GM19193 (cell line): ENCODE results near the gene VWA7.

ENCODE experiments used
- POLR2A ChIP-seq: IDR thresholded peaks from 4 replicates; pipeline ENCODE4 v1.6.1; 2011; ENCODE audit not compliant: insufficient read depth, insufficient read length; ENCODE audit errors: extremely low read depth

The VWA7 gene, protein sequence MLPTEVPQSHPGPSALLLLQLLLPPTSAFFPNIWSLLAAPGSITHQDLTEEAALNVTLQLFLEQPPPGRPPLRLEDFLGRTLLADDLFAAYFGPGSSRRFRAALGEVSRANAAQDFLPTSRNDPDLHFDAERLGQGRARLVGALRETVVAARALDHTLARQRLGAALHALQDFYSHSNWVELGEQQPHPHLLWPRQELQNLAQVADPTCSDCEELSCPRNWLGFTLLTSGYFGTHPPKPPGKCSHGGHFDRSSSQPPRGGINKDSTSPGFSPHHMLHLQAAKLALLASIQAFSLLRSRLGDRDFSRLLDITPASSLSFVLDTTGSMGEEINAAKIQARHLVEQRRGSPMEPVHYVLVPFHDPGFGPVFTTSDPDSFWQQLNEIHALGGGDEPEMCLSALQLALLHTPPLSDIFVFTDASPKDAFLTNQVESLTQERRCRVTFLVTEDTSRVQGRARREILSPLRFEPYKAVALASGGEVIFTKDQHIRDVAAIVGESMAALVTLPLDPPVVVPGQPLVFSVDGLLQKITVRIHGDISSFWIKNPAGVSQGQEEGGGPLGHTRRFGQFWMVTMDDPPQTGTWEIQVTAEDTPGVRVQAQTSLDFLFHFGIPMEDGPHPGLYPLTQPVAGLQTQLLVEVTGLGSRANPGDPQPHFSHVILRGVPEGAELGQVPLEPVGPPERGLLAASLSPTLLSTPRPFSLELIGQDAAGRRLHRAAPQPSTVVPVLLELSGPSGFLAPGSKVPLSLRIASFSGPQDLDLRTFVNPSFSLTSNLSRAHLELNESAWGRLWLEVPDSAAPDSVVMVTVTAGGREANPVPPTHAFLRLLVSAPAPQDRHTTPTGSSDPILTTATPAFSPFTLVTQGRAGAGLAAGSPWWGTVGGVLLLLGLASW

DNA sequence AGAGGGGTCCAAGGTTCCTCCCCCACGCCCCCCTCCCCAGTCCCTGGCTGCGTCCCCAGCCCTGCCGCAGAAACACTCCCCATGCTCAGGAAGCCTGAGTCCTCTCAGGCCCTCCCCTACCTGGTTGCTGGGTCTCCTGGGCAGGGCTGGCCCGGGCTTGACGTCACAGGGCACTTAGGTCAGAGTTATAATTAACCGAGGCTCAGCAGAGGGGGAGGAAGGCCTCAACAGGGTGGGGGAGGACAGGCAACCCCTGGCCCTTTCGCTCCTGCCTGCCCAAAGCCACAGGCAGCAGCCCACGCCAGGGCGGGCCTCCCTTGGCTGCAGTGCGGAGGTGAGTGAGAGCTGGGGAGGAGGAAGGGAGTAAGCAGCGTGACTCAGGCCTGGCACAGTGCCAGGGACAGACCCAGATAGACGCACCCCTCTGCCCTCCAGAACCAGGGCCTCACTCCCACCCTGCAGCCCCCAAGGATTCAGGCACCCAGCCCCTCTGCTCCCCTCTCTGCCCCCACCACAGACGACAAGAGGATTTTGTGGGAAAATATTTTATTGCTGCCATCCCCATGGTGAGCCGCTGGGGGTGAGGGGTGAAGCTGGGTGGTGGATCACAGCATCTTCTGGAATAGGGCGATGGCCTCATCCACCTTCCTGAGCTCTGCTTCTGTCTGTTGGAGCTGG is at the start of gene VWA7:
Gene VWA7 (minus strand): TSS at position 340 of the 678 bp plus-strand sequence. CDS start 549 bp downstream, outside the sequence.
- TF ChIP-seq POLR2A = peak; percentile 13

DNA sequence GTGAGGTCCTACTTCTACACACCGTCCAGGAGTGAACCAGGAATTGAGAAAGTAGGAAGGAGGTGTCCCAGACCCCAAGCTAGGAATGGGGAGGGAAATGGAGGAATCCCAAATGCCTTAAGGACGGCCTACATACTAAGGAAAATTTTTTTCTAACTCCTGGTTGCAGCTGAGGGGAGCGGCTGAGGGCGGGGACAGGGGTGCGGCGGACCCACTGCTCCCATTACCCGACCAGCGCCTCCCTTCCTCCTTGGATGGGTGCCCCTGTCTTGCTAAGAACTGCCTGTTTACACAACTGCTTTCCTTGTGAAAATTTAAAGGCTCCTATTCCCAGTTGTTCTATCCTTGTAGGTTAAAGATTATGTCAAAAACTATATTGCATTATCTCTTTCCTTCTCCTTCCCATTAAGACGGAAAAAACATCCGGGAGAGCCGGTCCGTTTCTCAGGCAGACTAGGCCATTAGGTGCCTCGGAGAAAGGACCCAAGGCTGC is 49.7 kb upstream of the VWA7 start:
- peak; percentile 46 for TF ChIP-seq POLR2A

DNA sequence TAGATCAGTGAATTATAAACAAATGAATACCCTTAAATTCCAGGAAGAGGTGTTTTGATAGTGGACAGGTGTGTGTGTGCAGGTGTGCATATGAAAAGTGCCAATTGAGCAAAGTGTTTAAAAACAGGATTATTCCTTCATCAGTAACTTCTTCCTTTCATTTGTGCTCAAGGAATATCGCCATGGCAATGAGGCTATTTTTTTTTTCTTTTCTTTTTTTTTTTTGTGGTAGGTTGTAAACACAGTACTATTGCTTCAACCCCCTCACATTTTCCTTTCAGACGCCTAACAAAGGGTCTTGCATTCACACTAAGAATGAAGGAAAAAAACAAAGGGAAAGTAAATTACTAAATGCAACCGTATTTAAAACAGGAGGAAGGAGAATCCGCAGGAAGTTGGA is 48.4 kb upstream of the VWA7 start:
- no peak for TF ChIP-seq POLR2A

DNA sequence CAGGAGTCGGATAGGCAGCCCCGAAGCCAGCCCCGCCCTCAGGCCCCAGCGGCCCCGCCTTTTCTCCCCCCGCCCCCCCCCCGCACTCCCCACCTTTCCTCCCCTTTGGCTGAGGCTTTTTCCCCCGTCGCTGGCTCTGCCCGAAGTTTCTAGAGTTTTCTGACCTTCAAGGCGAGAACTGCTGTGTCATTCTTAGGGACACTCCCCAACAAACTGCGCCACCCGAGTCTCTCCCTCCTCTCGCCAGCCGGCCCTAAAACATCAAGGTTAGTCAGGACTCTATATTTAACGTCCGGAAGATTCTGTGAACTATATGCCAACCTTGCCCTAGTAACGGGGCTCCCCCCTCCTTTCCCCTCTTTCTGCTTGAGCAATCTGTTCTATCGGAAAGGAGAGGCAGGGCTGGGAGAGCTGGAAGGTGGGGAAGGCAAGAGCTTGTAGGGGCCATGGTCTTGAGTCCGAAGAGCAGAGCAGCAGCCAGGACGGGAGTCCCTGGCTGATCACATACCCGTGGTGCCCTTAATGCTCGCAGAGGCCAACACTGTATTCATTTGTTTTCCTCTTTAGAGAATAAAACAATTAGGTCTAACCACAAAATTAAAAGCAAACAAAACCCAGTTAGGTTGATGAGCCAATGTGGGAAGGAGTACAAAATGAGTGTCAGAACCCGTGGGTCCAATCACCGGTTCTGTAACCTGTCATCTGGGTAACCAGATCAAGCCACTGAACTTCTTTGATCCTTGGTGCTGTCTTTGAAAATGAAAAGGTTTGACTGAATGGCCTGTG is 45.1 kb upstream of the VWA7 start:
- TF ChIP-seq POLR2A = peak; percentile 11

DNA sequence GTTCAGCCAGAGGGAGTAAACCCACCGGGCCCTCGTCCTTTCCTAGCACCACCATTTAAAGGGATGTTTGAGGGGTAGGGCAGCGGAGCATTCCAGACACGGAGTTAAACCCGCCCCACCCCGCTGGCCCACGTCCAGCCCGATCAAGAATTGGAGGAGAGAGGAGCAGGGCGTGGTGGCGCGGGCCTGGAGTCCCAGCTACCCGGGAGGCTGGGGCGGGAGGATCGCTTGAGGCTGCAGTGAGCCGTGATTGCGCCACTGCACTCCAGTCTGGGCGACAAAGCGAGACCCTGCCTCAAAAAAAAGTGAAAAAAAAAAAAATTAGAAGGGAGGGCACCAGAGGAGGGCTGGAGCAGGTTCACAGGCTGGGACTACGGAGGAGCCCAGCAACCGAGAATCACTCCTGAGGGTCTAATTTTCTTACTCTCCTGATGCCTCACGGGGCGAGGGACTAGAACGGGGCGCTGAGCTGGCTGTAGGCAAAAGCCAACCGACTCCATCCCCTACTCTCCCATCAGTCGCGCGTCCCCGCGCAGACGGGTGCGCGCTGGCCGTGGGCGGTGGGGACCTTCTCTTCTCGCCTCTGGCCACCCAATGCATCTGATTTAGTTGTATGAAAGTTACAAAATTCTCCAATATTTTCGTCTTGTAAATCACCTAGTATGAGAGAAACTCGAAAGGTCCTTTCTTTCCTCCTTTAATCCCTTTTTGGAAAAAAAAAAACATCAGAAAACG is 44.3 kb upstream of the VWA7 start:
- peak; percentile 82 for TF ChIP-seq POLR2A

DNA sequence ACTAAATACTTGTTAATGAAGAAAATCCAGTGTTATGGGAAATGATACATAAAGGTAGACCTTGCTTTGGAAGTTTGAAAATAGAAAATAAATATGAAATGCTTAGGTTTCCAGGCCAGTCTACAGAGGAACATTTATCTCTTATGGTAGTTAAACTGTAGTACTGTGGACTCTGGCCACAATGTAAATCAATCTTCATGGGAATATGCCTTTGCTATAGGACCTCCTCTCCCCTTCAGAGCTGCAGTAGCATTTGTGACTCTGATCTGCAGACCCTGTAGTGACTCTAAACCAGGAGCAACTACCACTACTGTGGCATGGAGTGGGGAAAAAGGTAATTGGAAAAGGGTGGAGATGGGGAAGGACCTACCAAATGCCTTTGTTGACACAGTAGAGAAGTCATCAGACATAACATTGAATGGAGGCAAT is 42.8 kb upstream of the VWA7 start:
- TF ChIP-seq POLR2A = no peak

DNA sequence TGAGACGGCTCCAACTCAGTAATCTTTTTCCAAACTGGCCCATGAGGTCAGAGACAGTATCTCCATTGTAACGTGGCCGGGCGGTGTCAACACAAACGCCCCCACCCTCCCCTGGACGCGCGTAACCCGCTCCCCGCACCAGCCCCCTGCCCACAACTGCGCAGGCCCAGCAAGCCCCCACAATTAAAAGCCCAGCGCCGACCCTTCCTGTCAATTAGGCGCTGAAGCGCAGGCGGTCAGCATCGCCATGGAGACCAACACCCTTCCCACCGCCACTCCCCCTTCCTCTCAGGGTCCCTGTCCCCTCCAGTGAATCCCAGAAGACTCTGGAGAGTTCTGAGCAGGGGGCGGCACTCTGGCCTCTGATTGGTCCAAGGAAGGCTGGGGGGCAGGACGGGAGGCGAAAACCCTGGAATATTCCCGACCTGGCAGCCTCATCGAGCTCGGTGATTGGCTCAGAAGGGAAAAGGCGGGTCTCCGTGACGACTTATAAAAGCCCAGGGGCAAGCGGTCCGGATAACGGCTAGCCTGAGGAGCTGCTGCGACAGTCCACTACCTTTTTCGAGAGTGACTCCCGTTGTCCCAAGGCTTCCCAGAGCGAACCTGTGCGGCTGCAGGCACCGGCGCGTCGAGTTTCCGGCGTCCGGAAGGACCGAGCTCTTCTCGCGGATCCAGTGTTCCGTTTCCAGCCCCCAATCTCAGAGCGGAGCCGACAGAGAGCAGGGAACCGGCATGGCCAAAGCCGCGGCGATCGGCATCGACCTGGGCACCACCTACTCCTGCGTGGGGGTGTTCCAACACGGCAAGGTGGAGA is 38.1 kb upstream of the VWA7 start, which contains the start of the genes HSPA1A and HSPA1L:
Gene HSPA1A (plus strand): TSS at position 519 of the 814 bp plus-strand sequence. CDS start 214 bp downstream, at position 733.
Gene HSPA1L (minus strand): TSS at position 259 of the 814 bp plus-strand sequence. CDS start 3,311 bp downstream, outside the sequence.
- TF ChIP-seq POLR2A = peak; percentile 82

DNA sequence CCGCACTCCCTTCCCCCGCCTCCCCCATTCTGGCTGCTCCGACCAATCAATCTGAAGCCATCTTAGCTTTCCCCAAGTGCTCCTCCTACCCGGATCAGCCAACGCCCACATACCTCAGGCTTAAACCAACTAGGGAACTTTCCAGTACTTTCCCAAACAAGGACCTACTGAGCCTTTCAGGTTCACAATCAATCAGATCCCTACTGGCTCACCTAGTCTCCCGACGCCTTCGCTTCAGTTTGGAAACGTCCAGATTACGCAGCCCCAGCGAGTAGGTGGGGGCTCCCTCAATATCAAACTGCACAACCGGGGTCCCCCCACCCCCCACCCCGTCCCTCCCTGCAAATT is 37.5 kb upstream of the VWA7 start:
- TF ChIP-seq POLR2A = no peak

DNA sequence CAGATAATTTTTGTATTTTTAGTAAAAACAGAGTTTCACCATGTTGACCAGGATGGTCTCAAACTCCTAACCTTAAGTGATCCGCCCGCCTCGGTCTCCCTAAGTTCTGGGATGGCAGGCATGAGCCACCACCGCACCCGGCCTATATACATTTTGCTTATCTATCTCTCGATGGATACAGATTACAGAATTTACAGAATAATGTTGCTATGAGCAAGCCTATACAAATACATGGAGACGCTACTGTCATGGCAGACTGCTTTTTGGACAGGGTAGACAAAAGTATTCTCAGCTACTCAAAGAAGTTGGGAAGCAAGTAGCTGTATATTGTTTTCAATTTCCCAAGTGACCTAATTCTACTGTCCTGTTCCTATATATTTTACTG is 36.3 kb upstream of the VWA7 start:
- TF ChIP-seq POLR2A = no peak

DNA sequence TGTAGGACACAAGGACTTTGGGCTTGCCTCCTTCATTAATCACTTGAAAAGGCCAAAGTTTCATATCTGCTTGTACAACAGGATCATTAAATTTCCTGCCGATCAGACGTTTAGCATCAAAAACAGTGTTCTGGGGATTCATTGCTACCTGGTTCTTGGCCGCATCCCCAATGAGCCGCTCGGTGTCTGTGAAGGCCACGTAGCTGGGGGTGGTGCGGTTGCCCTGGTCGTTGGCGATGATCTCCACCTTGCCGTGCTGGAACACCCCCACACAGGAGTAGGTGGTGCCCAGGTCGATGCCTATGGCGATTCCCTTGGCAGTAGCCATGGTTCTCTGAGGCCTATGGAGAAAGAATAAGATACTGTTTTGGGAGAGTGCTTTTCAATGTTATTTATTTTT is 34.5 kb upstream of the VWA7 start:
- TF ChIP-seq POLR2A = no peak

DNA sequence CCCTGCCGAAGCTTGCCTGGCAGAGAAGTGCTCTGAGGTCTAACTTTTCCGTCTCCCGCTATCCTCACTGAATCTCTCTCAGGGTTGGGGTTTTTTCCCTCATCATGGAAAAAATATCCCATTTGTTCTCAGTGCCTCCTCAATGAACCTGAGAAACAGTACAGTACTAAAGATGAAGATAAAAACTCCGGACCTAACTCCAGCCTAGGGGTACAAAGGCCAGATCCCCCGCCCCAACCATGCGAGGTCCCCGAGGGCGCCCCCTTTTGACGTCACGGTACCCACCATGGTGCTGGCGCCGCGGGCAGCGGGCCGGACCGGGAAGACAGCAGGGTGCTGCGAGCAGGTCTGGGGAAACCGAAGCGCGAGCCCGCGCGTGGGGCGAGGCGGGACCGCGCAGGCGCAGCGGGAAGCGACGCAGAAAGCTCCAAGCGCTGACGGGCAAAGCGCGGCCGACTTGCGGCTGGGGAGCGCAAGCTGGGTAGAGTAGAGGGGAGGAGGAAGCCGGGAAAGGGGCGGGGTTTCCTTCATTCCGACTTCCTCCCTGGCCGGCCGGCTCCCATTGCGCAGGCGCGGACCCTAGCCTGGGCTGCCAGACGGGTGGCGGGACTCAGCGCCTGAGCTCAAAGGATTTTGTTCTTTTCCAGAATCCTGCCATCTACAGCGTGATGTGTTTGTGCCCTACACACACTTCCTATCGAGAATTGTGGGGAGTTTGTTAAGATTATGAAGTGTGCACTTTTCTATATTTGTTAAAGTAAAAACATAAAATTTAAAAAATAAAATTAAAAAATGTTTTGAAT is 29.5 kb upstream of the VWA7 start, which contains the start of gene LSM2:
Gene LSM2 (minus strand): TSS at position 497 of the 803 bp plus-strand sequence. CDS start 209 bp downstream, at position 288.
- TF ChIP-seq POLR2A = peak; percentile 95

DNA sequence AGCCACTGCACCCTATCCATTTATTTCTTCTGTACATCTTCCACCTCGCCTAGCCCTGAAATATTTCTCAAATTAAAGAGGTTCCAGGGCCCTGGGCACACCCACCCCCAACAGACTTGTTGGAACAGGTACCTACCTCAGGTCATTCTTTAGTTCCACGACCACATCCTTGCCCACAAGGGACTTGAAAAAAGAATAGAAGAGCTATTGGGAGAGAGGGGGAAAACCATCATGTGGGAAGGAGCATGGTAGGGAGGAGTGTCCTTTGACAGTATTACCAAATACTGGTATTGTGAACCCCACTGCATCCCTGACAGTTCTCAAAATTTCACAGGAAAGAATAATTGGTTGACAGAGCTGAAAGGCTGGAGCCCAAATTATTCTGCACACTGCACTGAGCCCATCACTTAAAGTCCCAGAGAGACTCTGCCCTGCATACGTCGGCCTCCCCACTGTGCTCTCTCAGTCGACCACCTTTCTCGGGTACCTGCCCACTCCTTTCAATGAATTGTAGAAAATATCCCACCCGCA is 28.9 kb upstream of the VWA7 start:
- TF ChIP-seq POLR2A = no peak

DNA sequence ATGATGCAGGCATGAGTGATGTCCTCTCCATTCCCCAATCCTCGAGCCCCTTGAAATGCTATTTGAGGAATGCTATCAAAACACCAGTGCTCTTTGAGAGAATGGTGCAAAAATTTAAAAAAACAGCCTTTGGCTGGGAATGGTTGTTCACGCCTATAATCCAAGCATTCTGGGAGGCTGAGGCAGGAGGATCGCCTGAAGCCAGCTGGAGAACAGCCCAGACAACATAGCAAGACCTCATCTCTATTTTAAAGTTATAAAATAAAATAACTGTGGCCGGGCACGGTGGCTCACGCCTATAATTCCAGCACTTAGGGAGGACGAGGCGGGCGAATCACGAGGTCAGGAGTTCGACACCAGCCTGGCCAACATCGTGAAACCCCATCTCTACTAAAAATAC is 22.7 kb upstream of the VWA7 start:
- TF ChIP-seq POLR2A = no peak
